Esophagus squamous epithelium (tissue), 5 donors: ENCODE measurements around the gene PRSS27. TPM values are rescaled to one million over a fixed set of nuclear protein-coding genes. Genes with fewer than 3 reads are reported as not detected.

Source experiments
- DNase-seq: peaks from one replicate; lab custom pipeline; 2025; lab: John Stamatoyannopoulos, UW
- H3K27ac ChIP-seq, 4 donors: fragments of 200-600 bp; sonication (generic); one replicate each; pipeline ENCODE4 v1.5.1; 2016 to 2019; ENCODE audit warnings: mild to moderate bottlenecking in 1 of 4
- H3K27me3 ChIP-seq, 4 donors: fragments of 200-600 bp; sonication (generic); 1 replicate in 3 of 4; 2 replicates in 1 of 4; pipeline versions ENCODE4 v1.5.1 to v1.6.0; 2017 to 2021; ENCODE audit warnings: antibody characterized with exemption in 1 of 4
- H3K36me3 ChIP-seq, 3 donors: fragments of 200-600 bp; sonication (generic); one replicate each; pipeline ENCODE4 v1.5.1; 2016 to 2019
- H3K4me1 ChIP-seq, 3 donors: fragments of 200-600 bp; sonication (generic); one replicate each; pipeline ENCODE4 v1.5.1; 2017 to 2019
- H3K4me3 ChIP-seq, 4 donors: fragments of 200-600 bp; sonication (generic); 1 replicate in 3 of 4; 2 replicates in 1 of 4; pipeline ENCODE4 v1.5.1; 2016 to 2019; ENCODE audit warnings: mild to moderate bottlenecking in 2 of 4, moderate library complexity in 1 of 4
- H3K9me3 ChIP-seq, 3 donors: fragments of 200-600 bp; sonication (generic); one replicate each; pipeline ENCODE4 v1.5.1; 2016 to 2019
- CTCF ChIP-seq, 6 experiments: fragments of 450-650 bp in 4 of 6; fragments of 200-600 bp in 2 of 6; sonication (generic) in 2 of 6; IDR thresholded peaks; one replicate each; pipeline ENCODE4 v1.5.1; 2016 to 2019; ENCODE audit warnings: antibody characterized with exemption in 6 of 6, mild to moderate bottlenecking in 4 of 6, moderate library complexity in 4 of 6
- POLR2A ChIP-seq, 4 donors: fragments of 450-650 bp; IDR thresholded peaks; one replicate each; pipeline ENCODE4 v1.6.1; 2017; ENCODE audit warnings: antibody characterized with exemption in 4 of 4, mild to moderate bottlenecking in 4 of 4, moderate library complexity in 3 of 4
- WGBS, 2 donors: methylation state at CpG; one replicate each; pipeline ENCODE4 v1.1.5; 2018; 5-methylcytosine and 5-hydroxymethylcytosine counted together
- intact Hi-C: fragments of 100-400 bp; cut with DNase I; formaldehyde crosslinking; loops from one replicate; pipeline ENCODE4 v1.15.0; 2022
- total RNA-seq, 4 donors: library from RNA; depleted of rRNA; stranded (reverse); fragments of >200 nt; gene quantifications; one replicate each; pipeline ENCODE4 v1.1.0, GENCODE V29; 2016
- donor health status: DM: yes; HTN: yes; CAD: no.

The PRSS27 gene
- total RNA-seq, 4 donors from 2014 or later, result 188 to 463 (median 228) TPM

- 1% methylated on average over 13 to 15 of the region's 82 CpGs for WGBS, 2 donors
- H3K27me3 ChIP-seq, result no peaks in the 10 kb centered on the region
- intact Hi-C loops, result no loop called here
- peak overlapping the region; percentile 98 to 100 (median 98) for H3K27ac ChIP-seq
- no peaks in the 10 kb centered on the region for H3K9me3 ChIP-seq
- peaks cover 0 to 30% (median 8%) of the 10 kb centered on the region in 3 donors for H3K36me3 ChIP-seq
- no peak for DNase-seq
- H3K4me1 ChIP-seq, result peaks cover 30 to 58% (median 38%) of the 10 kb centered on the region in 3 donors
- no peak for TF ChIP-seq POLR2A (IDR thresholded peaks at IDR 0.05)
- no peak for TF ChIP-seq CTCF (IDR thresholded peaks at IDR 0.05)
- peak overlapping the region; percentile 75 to 96 (median 84) for H3K4me3 ChIP-seq
Measured at GRCh38 chr16:2752850-2753732, 33.1 kb upstream of the PRSS27 start.

- no peaks in the 10 kb centered on the region for H3K9me3 ChIP-seq
- H3K36me3 ChIP-seq, result peaks cover 0 to 22% (median under 1%) of the 10 kb centered on the region in 3 donors
- peak; percentile 75 for DNase-seq
- TF ChIP-seq CTCF (IDR thresholded peaks at IDR 0.05), result peak in 4 of 6 experiments; percentile 4 to 24 (median 14)
- TF ChIP-seq POLR2A (IDR thresholded peaks at IDR 0.05), result peak in 3 of 4 donors; percentile 97 to 100 (median 97)
- peak within 1 kb of the TSS; percentile 98 to 100 (median 98) for H3K27ac ChIP-seq
- intact Hi-C loops, result no loop called here
- WGBS, 2 donors, result 2% methylated on average over 12 of the region's 99 CpGs; no CpG with 5 or more reads in 1 of the 2 donors
- H3K27me3 ChIP-seq, result no peaks in the 10 kb centered on the region
- H3K4me3 ChIP-seq, result peak within 1 kb of the TSS; percentile 75 to 96 (median 84)
- H3K4me1 ChIP-seq, result peaks cover 30 to 51% (median 34%) of the 10 kb centered on the region in 3 donors
Measured at GRCh38 chr16:2752035-2752849, 32.2 kb upstream of the PRSS27 start, which contains the start of gene SRRM2. Gene SRRM2, plus strand, starts transcription at chr16:2752638. Its CDS starts 3,727 bp downstream, at chr16:2756365.

- TF ChIP-seq CTCF (IDR thresholded peaks at IDR 0.05) (no peak), POLR2A (IDR thresholded peaks at IDR 0.05) (no peak)
- Histone ChIP-seq H3K4me1 (peaks cover 30 to 45% (median 31%) of the 10 kb centered on the region in 3 donors), H3K36me3 (peaks cover 0 to 15% (median 0%) of the 10 kb centered on the region in 3 donors), H3K4me3 (peak overlapping the region; percentile 75 to 96 (median 84)), H3K27me3 (no peaks in the 10 kb centered on the region), H3K27ac (peak overlapping the region; percentile 98 to 100 (median 98)), H3K9me3 (no peaks in the 10 kb centered on the region)
- intact Hi-C loops, result no loop called here
- WGBS, 2 donors, result 73 to 75% methylated on average over 16 to 18 of the region's 23 CpGs
- DNase-seq, result no peak
Measured at GRCh38 chr16:2751577-2752034, 31.6 kb upstream of the PRSS27 start.

DNA sequence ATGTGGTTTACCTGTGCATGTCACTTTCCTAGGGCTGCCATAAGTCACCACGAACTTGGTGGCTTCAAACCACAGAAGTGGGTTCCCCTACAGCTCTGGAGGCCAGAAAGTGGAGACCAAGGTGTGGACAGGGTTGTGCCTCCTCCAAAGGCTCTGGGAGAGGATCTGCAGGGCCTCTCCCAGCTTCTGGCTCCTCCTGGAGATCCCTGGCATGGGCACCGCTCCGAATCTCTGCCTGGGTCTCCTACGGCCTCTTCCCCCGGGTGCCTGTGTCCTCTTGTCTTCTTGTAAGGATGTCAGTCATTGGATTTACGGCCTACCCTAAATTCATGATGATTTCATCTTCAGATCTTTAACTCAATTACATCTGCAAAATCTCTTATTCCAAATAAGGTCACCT is 29.9 kb upstream of the PRSS27 start:
- no peak for DNase-seq
- H3K36me3 ChIP-seq, result peaks cover 0 to 10% (median 0%) of the 10 kb centered on the region in 3 donors
- no peak overlapping the region for H3K27ac ChIP-seq
- no peaks in the 10 kb centered on the region for H3K9me3 ChIP-seq
- H3K4me3 ChIP-seq, result no peak overlapping the region
- intact Hi-C loops, result no loop called here
- H3K4me1 ChIP-seq, result peaks cover 14 to 28% (median 16%) of the 10 kb centered on the region in 3 donors
- 84 to 100% methylated on average over 3 to 6 of the region's 6 CpGs for WGBS, 2 donors
- no peaks in the 10 kb centered on the region for H3K27me3 ChIP-seq
- no peak for TF ChIP-seq POLR2A (IDR thresholded peaks at IDR 0.05)
- no peak for TF ChIP-seq CTCF (IDR thresholded peaks at IDR 0.05)
